HEK293T (cell line): ENCODE results near the gene CCDC69.

Experiments used
- BHLHE40 ChIP-seq: fragments of 450-650 bp; IDR thresholded peaks from 2 replicates; pipeline ENCODE4 v1.6.1; 2016; ENCODE audit warnings: mild to moderate bottlenecking, moderate library complexity, borderline replicate concordance
- ELF4 ChIP-seq: fragments of 450-650 bp; IDR thresholded peaks from 2 replicates; pipeline ENCODE4 v1.6.1; 2017; ENCODE audit warnings: antibody characterized with exemption
- FOXK2 ChIP-seq: fragments of 450-650 bp; IDR thresholded peaks from 2 replicates; pipeline ENCODE4 v1.6.1; 2016; ENCODE audit warnings: mild to moderate bottlenecking
- FOXM1 ChIP-seq: fragments of 450-650 bp; IDR thresholded peaks from 2 replicates; pipeline ENCODE4 v1.6.1; 2017; ENCODE audit warnings: mild to moderate bottlenecking, borderline replicate concordance
- HDGF ChIP-seq: fragments of 450-650 bp; IDR thresholded peaks from 2 replicates; pipeline ENCODE4 v1.6.1; 2017; ENCODE audit warnings: antibody characterized with exemption, borderline replicate concordance
- L3MBTL2 ChIP-seq: fragments of 450-650 bp; conservative IDR thresholded peaks from 2 replicates; pipeline ENCODE4 v1.6.1; 2016; ENCODE audit warnings: mild to moderate bottlenecking
- PKNOX1 ChIP-seq: fragments of 450-650 bp; IDR thresholded peaks from 2 replicates; pipeline ENCODE4 v1.6.1; 2016
- SP1 ChIP-seq: fragments of 450-650 bp; IDR thresholded peaks from 2 replicates; pipeline ENCODE4 v1.6.1; 2017

- no peak for TF ChIP-seq PKNOX1
- TF ChIP-seq ELF4: no peak
- TF ChIP-seq FOXM1: no peak
- TF ChIP-seq FOXK2: no peak
- no peak for TF ChIP-seq SP1
- TF ChIP-seq BHLHE40: no peak
- TF ChIP-seq HDGF: no peak
- TF ChIP-seq L3MBTL2: no peak
These were observed 20.3 kb upstream of the CCDC69 start for GRCh38 chr5:151244206-151244605.
